HT1080 (cell line): Measurements from ENCODE around the gene MYH7. TPM values are rescaled to one million over a fixed set of nuclear protein-coding genes. Genes with fewer than 3 reads are reported as not detected.

Experiments used
- DNase-seq: peaks from one replicate; pipeline ENCODE4 v3.0.0-alpha.2; 2015; ENCODE audit warnings: low read depth
- small RNA-seq: library from RNA; depleted of rRNA; stranded (forward); fragments of <200 nt; gene quantifications from one replicate; pipeline ENCODE3, GENCODE V24; 2014
- total RNA-seq: library from RNA; depleted of rRNA; stranded (reverse); fragments of >200 nt; shearing (Covaris generic); gene quantifications from 2 replicates; pipeline ENCODE4 v1.2.3, GENCODE V29; 2014; rRNA removed

The MYH7 gene
- total RNA-seq, 1 experiment from 2014 or later: not detected

- DNase-seq: no peak
Measured at GRCh38 chr14:23373041-23373440, 62.4 kb downstream of the MYH7 start.

DNA sequence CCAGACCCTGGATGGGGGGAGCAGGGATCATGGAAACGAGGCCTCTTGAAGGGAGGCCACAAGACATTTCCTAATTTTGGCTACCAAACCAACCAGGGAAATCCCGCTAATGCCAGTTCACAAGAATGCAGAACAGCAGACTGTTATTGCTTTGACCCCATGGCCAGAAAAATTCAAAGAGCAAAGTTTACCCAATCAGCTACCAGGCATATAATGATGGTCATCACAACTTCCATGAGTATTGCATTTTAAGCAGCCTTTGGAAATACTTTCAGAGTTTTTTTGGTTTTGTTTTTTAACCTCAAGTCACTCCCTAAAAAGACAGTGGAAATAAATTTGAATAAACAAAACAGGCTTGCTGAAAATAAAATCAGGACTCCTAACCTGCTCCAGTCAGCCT lies 63.0 kb downstream of the MYH7 start, which contains the start of gene IL25:
IL25 (plus strand) TSS at position 301 of the 400 bp plus-strand sequence.
- no peak for DNase-seq

DNA sequence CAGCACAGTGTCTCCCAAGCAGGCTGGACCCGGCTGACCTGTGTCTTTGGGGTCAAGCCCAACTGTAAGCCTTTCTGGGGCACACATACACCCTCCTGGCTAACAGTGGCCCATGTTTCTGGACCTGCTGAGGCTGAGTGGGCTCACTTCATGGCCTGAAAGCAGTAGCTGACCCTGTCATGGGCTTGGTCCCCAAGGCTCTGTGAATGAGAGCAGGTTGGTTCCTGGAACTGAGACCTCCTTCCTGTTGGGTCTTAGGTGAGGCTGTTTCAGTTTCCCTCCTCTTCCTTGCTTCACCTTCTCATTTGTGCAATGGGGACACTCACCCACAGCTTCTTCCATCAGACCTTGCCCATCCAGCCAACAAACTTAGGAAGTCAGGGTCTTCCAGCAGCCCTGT lies 63.6 kb downstream of the MYH7 start:
- DNase-seq: no peak

DNA sequence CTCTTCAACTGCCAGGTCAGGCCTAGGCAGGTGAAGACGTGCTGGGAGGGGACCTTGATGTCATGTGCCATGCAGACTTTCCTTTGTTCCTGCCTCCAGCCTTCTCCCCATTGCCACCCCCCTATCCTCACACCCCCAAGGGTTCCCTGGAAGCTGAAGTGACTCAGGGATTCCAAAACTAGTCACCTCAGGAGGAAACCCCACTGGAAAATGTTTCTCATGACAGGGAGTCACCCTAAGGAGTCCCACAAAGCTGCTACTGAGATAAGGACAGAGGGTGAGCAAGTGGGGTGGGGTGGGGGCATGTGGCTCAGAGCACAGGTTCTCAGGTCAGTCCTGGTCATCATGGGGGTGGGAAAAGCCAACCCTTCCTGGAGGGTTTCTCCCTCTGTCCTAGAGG lies 65.2 kb downstream of the MYH7 start:
- DNase-seq: no peak

GRCh38 chr14:23366426-23366921 lies 69.0 kb downstream of the MYH7 start:
- no peak for DNase-seq

DNA sequence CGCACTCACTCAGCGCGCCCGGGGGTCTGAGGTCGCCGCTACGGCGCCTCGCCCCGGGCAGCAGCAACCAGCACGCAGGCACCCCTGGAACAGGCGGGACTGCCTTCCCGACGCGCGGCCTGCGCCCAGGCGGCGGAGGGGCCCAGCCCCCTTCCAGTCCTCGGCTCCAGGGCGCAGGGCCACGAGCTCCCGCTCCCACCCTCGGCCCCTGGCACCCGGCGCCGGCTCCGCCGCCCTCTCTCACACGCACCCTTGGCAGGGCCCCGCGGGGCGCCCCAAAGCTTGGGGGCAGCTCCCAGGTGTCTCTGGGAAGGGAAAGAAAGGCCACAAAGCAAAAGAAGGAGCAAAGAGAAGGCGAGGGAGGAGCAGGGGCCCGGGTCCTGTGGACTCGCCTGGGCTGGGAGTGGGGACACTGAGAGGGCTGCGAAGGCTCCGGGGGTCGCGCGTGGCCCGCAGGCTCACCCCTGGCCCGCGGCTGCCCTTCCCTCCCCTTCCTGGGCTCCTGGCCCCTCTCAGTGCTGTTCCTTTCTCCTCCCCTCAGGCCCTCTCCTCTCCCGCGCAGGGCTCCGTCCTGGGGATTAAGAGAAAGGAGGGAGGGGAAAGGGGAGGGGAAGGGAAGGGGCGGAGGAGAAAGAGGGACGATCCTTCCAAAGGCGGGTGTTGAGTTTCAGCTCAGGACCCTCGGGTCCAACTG lies 69.6 kb downstream of the MYH7 start:
- no peak for DNase-seq

GRCh38 chr14:23365036-23365731 lies 70.3 kb downstream of the MYH7 start, which contains the start of gene EFS:
TSS of gene EFS (minus strand) at chr14:23365172. CDS start at chr14:23365025, 147 bp downstream.
- DNase-seq: no peak

DNA sequence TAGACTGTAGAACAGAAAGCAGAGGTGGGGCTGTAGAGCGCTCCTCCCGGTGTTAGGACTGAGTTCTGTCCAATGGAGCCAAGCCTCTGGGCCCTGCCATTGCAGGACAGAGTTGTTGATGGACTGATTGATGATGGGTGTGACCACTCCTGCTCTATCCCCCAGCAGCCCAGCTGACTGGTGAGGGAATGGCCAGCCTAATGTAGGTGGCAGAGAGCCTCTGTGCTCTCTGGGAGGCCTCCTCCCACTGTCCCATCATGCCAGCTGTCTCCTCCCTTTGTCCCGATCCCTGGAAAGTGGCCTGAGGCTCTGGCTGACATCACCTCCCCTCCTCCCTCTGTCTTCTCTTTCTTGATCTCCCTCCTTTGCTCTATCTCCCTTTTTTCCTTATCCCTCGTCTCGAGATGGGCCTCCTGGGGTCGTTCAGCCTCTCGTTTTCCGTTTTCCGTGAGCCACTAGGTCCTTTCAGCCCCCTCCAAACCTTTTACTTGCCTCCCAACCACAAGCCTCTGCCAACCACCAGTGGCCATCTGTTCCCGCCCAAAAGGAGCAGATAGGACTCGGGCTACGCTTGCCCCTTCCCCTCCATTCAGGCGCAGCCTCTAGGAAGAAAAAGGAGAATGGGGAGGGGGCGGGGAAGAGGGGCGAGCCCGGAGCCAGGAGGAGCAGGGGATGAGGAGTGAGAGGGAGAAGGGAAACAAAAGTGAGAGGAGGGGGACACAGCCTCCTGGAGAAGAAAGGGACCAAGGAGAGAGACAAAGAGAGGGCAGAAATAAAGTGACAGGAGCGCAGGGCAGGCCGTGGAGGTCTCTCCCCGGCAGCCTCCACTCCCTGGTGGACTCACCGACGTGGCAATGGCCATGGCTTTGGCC lies 71.1 kb downstream of the MYH7 start:
- DNase-seq: no peak

Small RNA genes within 50 kb of the gene (small RNA-seq; reads per million reads assigned to genes)
- gene MIR208A: not detected
- gene MIR208B: not detected

Other genes starting within 250 kb of the MYH7 start
- gene RNF212B, start 197.7 kb downstream of the MYH7 start, total RNA-seq: not detected in 2 replicates
- 2.3 and 3.3 TPM in 2 replicates for gene HOMEZ, start 149.5 kb downstream of the MYH7 start, total RNA-seq
- 3.2 and 4.0 TPM in 2 replicates for gene PPP1R3E, start 132.8 kb downstream of the MYH7 start, total RNA-seq
- gene BCL2L2, start 128.8 kb downstream of the MYH7 start, total RNA-seq: 14.0 and 16.5 TPM in 2 replicates
- gene PABPN1, start 114.2 kb downstream of the MYH7 start, total RNA-seq: 129 and 147 TPM in 2 replicates
- 1.2 and 5.5 TPM in 2 replicates for gene SLC22A17, start 82.8 kb downstream of the MYH7 start, total RNA-seq
- not detected in 2 replicates for gene EFS, start 70.5 kb downstream of the MYH7 start, total RNA-seq
- gene IL25, start 62.9 kb downstream of the MYH7 start, total RNA-seq: not detected in 2 replicates
- 0.10 TPM in 1 of 2 replicates, not detected in the other for gene CMTM5, start 58.6 kb downstream of the MYH7 start, total RNA-seq
- 0.03 TPM in 1 of 2 replicates, not detected in the other for gene MYH6, start 27.4 kb downstream of the MYH7 start, total RNA-seq
- 75.0 and 78.0 TPM in 2 replicates for gene NGDN, start 34.0 kb upstream of the MYH7 start, total RNA-seq
- gene ZFHX2, start 116.1 kb upstream of the MYH7 start, total RNA-seq: 0.63 and 1.2 TPM in 2 replicates
- gene THTPA, start 120.6 kb upstream of the MYH7 start, total RNA-seq: 19.5 and 25.8 TPM in 2 replicates
- 26.5 and 31.5 TPM in 2 replicates for gene AP1G2, start 132.1 kb upstream of the MYH7 start, total RNA-seq
- 32.5 and 36.3 TPM in 2 replicates for gene JPH4, start 143.1 kb upstream of the MYH7 start, total RNA-seq
- gene DHRS2, start 200.7 kb upstream of the MYH7 start, total RNA-seq: 5,417 and 5,493 TPM in 2 replicates